Measurements from ENCODE around the gene CCIN.

The CCIN gene

GRCh38 chr9:36136894-36137391, 32.2 kb upstream of the CCIN start:
- peak overlapping the region; percentile 61 for H3K4me3 ChIP-seq (ENCODE audit: insufficient read depth, low read length, poor library complexity, severe bottlenecking)
- peak overlapping the region; percentile 90 for H2AFZ ChIP-seq (ENCODE audit: low read depth, low read length, severe bottlenecking)
- H3K9me3 ChIP-seq (ENCODE audit: insufficient read depth, low read length), result no peaks in the 10 kb centered on the region
- TF ChIP-seq, protein P1, sequence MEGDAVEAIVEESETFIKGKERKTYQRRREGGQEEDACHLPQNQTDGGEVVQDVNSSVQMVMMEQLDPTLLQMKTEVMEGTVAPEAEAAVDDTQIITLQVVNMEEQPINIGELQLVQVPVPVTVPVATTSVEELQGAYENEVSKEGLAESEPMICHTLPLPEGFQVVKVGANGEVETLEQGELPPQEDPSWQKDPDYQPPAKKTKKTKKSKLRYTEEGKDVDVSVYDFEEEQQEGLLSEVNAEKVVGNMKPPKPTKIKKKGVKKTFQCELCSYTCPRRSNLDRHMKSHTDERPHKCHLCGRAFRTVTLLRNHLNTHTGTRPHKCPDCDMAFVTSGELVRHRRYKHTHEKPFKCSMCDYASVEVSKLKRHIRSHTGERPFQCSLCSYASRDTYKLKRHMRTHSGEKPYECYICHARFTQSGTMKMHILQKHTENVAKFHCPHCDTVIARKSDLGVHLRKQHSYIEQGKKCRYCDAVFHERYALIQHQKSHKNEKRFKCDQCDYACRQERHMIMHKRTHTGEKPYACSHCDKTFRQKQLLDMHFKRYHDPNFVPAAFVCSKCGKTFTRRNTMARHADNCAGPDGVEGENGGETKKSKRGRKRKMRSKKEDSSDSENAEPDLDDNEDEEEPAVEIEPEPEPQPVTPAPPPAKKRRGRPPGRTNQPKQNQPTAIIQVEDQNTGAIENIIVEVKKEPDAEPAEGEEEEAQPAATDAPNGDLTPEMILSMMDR (IDR thresholded peaks at IDR 0.05; ENCODE audit: insufficient read depth, low read length, poor library complexity, severe bottlenecking), result no peak
- 0 out of 2 replicates have a peak, but pooled peaks have one; percentile 68 for TF ChIP-seq EZH2phosphoT487 (conservative IDR thresholded peaks at IDR 0.05; ENCODE audit: low read length)
- peak overlapping the region; percentile 64 for H3K9ac ChIP-seq (ENCODE audit: low read length)
- peak overlapping the region; percentile 59 for H3K4me2 ChIP-seq (ENCODE audit: low read depth, low read length, poor library complexity, severe bottlenecking)
- H3K27ac ChIP-seq (ENCODE audit: low read depth, low read length), result no peak overlapping the region
- H3K79me2 ChIP-seq (ENCODE audit: insufficient read depth, low read length), result no peaks in the 10 kb centered on the region
- no peaks in the 10 kb centered on the region for H3K36me3 ChIP-seq (ENCODE audit: low read length)
- no peaks in the 10 kb centered on the region for H4K20me1 ChIP-seq (ENCODE audit: low read depth, low read length)
- no peaks in the 10 kb centered on the region for H3K27me3 ChIP-seq (ENCODE audit: low read length)
- H3F3A ChIP-seq (ENCODE audit: insufficient read depth), result no peaks in the 10 kb centered on the region
- H3K9me2 ChIP-seq (replicated peaks; ENCODE audit: insufficient read depth, low read length), result no peaks in the 10 kb centered on the region

DNA sequence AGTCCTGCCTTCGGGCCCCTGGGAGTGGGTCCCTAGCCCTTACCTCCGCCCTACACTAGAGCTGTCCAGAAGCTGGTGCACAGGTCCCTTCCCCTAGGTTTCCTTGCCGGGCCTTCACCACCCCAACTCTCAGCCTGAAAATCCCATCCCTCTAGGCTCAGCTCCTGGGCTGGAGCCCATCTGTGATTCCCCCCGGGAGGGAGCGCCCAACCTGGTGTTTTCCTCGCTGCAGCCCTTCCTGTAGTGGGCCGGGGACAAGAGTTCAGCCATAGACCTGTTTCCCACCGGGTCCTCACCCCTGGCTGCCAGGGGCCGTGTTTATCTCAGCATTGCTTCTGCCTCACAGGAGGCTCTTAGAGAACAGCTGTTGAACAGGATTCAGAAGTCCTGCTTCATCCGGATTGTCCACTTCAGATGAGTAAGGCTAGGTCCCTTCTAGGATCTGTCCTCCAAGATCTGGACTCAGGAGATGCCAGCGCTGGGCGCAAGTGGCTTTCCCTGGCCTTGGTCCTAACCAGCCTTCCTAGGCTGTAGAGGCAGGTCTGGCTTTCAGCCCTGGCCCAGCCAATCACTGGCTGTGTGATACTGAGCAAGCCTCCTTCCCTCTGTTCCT, 31.7 kb upstream of the CCIN start:
- Histone ChIP-seq H3K9me3 (ENCODE audit: insufficient read depth, low read length) (no peaks in the 10 kb centered on the region), H3K36me3 (ENCODE audit: low read length) (no peaks in the 10 kb centered on the region), H2AFZ (ENCODE audit: low read depth, low read length, severe bottlenecking) (peak overlapping the region; percentile 90), H3K9ac (ENCODE audit: low read length) (peak overlapping the region; percentile 64), H3K4me3 (ENCODE audit: insufficient read depth, low read length, poor library complexity, severe bottlenecking) (peak overlapping the region; percentile 61), H3K4me2 (ENCODE audit: low read depth, low read length, poor library complexity, severe bottlenecking) (peak overlapping the region; percentile 59), H3K79me2 (ENCODE audit: insufficient read depth, low read length) (no peaks in the 10 kb centered on the region), H3F3A (ENCODE audit: insufficient read depth) (no peaks in the 10 kb centered on the region), H4K20me1 (ENCODE audit: low read depth, low read length) (no peaks in the 10 kb centered on the region), H3K27me3 (ENCODE audit: low read length) (no peaks in the 10 kb centered on the region), H3K9me2 (replicated peaks; ENCODE audit: insufficient read depth, low read length) (no peaks in the 10 kb centered on the region), H3K27ac (ENCODE audit: low read depth, low read length) (no peak overlapping the region)
- TF ChIP-seq, protein P1 (IDR thresholded peaks at IDR 0.05; ENCODE audit: insufficient read depth, low read length, poor library complexity, severe bottlenecking), result no peak
- TF ChIP-seq EZH2phosphoT487 (conservative IDR thresholded peaks at IDR 0.05; ENCODE audit: low read length), result no peak

DNA sequence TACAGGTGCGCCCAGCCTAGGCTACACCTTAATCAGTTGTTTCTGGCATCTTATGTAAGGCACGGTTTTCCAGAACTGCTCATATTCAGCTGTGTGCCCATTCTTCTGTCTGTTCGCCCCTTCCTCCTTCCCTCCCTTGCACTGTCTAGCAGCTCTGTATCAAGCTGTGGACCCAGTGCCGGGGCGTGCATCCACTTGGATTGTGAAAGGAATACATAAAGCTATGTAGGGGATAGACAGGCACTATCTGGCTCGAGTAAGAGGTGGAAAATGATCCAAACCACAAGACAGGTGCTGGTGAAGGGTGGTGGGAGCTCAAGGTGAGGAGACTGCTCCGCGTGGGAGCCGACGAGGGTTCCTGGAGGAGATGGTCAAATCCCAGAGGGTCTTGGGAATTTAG, 30.7 kb upstream of the CCIN start:
- Histone ChIP-seq H4K20me1 (ENCODE audit: low read depth, low read length) (no peaks in the 10 kb centered on the region), H3K4me3 (ENCODE audit: insufficient read depth, low read length, poor library complexity, severe bottlenecking) (no peak overlapping the region), H3K9ac (ENCODE audit: low read length) (no peak overlapping the region), H3K4me2 (ENCODE audit: low read depth, low read length, poor library complexity, severe bottlenecking) (no peak overlapping the region), H3K9me3 (ENCODE audit: insufficient read depth, low read length) (no peaks in the 10 kb centered on the region), H3K27ac (ENCODE audit: low read depth, low read length) (no peak overlapping the region), H3K36me3 (ENCODE audit: low read length) (no peaks in the 10 kb centered on the region), H3K27me3 (ENCODE audit: low read length) (no peaks in the 10 kb centered on the region), H3K9me2 (replicated peaks; ENCODE audit: insufficient read depth, low read length) (no peaks in the 10 kb centered on the region), H3F3A (ENCODE audit: insufficient read depth) (no peaks in the 10 kb centered on the region), H2AFZ (ENCODE audit: low read depth, low read length, severe bottlenecking) (no peak overlapping the region), H3K79me2 (ENCODE audit: insufficient read depth, low read length) (no peaks in the 10 kb centered on the region)
- TF ChIP-seq, protein P1 (IDR thresholded peaks at IDR 0.05; ENCODE audit: insufficient read depth, low read length, poor library complexity, severe bottlenecking), result no peak
- TF ChIP-seq EZH2phosphoT487 (conservative IDR thresholded peaks at IDR 0.05; ENCODE audit: low read length), result no peak
